NCI-H1694 treated with DMSO at 0.1 percent for 48 hours (cell line): ENCODE results near the gene ALDH3A2.
A peak's percentile ranks its signal among the peaks of the same experiment; 100 is the strongest.

ENCODE experiments used
- DNase-seq: peaks from one replicate; lab custom pipeline; 2025; lab: John Stamatoyannopoulos, UW

Gene ALDH3A2

DNA sequence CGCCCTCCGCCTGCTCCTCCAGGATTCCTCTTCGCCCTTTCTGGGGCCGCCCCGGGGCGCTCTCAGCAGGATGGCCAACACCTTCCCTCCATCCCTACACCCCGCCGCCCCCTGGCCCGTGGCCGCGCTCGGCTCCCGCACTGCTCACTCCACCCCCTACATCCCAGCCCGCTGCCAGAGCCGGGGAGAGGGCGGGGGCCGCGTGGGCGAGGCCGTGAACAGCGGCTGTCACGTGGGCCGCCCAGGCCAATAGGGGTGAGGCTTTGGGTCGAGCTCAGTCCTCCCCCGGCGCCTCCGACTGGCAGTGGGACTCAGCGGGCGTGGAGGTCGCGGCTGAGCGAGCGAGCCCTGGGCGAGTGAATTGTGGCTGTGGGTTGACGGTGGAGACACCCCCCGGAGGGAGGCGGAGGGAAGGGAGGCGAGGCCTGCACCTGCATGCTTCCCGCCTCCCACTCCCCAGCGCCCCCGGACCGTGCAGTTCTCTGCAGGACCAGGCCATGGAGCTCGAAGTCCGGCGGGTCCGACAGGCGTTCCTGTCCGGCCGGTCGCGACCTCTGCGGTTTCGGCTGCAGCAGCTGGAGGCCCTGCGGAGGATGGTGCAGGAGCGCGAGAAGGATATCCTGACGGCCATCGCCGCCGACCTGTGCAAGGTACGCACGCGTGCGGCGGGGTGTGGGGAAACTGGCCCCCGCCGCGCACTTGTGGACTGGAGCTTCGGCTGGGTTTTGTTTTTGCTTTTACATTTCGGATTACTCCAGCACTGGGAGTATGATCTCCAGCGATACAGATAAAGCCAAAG is at the start of gene ALDH3A2:
TSS of gene ALDH3A2 (plus strand) at position 277 of the 799 bp plus-strand sequence. CDS start at position 498, 221 bp downstream.
- peak; percentile 93 for DNase-seq

DNA sequence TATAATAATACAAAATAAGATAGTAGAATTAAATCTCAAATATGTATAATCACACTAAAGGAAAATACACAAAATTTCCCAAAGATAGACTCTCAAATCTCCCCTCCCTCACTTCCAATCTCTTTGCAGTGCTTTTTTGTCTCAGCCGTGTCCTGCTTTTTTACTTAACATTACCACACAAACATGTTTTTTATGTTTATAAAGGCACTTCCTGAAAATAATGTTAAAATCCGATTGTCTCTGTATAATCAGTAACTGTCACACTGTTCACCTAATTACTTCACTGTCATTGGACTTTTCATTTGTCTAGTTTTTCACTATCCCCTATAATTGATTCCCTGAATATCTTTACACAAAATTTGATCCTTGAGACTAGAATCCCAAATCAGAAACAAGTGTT is 38.2 kb upstream of the ALDH3A2 start:
- no peak for DNase-seq

DNA sequence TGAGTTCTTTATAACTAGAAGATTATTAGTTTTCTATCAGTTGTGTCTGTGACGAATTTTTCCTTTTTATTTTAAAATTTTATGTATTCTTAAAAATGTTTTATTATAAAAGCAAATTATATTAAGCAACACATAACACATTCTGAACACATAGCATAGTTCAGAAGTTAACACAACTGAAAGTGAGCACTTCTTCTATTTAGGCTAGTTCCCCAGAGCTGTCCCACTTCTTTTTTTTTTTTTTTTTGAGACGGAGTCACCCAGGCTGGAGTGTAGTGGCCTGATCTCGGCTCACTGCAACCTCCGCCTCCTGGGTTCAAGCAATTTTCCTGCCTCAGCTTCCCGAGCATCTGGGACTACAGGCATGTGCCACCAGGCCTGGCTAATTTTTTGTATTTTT is 37.7 kb upstream of the ALDH3A2 start:
- DNase-seq, result no peak

DNA sequence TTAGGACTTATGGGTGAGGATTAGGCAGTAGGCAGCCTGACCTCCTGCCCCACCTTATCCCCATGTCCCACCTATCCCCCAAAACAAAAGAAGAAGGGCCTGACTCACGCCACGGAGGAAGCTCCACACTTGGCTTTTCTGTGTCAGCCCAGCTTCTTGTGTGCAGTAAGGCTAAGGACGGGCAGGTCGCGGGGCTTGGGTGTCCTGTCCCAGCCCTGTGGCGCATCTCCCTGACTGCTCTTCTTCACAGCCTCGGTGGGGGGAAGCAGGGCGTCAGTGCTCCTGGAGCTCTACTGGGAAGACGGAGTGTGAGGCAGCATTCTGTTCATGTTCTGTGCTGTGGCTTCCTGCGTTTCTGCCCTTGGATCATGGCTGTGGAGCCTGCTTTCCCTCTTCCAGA is 34.6 kb upstream of the ALDH3A2 start:
- no peak for DNase-seq

DNA sequence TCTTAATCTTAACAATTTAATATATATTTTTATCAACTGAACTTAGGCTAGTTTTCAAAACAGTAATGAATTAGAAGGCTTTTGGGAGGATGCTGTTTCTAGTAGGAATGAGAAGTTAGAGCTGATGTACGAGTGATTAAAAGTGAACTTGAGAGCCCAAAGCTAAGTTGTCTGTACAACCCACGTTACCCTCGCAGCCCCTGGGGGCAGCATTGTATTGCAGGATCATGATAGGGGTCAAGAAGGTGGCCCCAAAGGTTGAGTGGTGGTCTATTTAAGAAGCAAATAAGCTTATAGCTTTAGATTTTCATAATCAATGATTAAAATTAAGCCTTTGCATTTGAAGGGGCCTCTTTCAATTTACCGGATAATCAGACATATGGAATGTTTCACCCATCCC is 33.7 kb upstream of the ALDH3A2 start:
- no peak for DNase-seq

DNA sequence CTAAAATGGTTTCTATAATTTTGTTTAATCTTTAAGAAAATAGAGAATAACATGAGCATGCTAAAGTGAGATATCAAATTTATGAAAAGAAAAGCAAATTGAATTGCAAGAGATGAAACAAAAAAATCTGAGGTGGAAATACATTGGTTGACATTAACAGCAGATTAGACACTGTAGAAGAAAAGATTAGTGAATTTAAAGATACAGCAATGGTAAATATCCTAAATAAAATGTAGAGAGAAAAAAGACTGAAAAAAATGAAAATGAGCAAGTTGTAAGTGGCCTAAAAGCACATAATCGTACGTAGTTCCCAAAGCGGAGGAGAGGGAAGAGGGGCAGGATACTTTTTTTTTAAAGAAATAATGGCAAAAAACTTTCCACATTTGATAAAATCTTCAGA is 30.5 kb upstream of the ALDH3A2 start:
- no peak for DNase-seq

DNA sequence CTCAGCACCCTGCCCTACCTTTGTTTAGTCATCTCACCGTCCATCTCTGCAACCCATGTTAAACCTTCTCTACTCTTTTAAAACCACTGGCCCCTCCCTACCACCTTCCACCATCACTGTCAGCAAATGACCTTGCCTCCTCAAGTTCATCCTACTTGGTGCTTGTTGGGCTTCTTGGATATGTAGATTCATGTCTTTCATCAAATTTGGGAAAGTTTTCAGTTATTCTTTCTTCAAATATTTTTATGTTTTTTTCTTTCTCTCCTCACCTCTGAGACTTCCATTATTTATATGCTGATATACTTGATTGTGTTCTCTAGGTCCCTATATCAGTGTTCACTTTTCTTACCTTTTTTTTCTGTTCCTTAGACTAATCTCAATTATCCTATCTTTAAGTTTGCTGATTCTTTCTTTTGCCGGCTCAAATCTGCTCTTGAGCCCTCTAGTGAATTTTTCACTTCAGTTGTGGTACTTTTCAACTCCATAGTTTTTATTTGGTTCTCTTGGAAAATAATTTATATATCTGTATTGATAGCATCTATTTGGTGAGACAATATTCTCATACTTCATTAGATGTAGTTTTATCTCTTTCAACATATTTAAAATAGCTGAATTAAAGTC is 28.7 kb upstream of the ALDH3A2 start:
- DNase-seq, result no peak

DNA sequence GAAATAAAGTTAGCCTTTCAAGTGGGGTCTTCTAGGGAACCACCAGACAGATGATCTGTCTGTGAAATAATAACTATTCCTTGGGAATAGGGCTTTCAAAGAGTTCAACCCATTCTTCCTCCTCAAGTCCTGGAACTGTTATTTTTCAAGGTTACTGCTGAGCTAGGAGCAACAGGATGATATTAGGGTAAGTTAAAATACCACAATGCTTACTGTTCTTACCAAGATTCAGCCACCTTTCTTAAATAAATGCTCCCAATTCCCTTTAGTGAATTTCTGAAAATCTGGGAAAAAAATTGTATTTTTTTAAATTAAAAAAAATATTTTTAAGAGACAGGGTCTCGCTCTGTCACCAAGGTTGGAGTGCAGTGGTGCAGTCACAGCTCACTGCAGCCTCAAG is 26.9 kb upstream of the ALDH3A2 start:
- DNase-seq, result no peak

DNA sequence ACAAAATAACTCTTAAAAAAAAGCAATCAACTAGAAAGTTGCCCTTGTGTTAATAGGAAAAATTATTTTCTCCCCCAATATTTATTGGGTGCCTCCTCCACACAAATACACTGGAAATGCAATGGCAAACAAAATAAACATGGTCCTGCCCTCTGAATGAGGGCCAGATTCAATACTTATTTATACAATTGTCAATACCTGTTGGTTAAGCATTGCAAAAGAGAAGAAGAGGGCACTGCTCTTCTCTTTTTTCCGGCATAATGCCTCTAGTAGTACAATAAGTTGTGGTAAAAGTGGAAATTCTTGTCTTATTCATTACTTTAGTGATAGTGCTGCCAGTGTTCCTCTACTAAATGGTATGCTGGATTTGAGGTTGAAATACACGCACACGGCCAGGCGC is 22.5 kb upstream of the ALDH3A2 start:
- no peak for DNase-seq

DNA sequence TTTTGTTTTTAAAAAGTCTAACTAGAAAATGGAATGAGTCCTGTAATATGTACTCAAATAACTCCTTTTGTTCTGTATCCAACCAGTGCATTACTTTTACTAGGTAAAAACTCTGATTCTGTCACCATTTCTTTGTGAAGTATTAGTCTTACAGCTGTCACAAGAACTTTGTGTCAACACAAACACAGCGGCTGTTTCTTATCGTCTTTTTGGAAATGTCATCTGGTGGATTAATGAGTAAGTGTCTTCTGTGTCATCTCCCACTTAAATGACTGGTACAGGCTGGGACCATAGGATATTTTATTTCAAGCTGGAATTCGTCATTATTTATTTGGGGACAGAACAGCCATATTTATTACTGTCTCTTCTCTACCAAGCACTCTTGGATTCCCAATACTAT is 19.1 kb upstream of the ALDH3A2 start:
- DNase-seq, result no peak

DNA sequence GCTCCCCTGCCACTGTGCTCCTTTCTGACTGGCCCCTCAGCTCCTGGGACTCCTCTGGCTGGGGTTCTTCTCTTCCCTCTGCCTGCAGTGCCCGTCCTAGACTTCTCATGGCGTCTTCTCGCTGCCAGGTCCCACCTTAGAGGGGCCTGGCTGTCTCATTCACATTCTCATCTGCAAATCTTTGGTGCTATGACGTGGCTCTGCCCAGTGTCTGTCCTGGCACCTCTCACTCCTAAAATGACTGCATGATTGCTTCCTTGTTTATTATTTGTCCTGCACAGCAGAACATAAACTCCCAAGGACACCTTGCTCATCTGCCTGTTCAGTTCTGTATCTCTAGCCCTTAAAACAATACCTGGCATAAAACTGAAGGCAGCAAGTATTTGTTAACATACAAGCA is 18.5 kb upstream of the ALDH3A2 start:
- no peak for DNase-seq

DNA sequence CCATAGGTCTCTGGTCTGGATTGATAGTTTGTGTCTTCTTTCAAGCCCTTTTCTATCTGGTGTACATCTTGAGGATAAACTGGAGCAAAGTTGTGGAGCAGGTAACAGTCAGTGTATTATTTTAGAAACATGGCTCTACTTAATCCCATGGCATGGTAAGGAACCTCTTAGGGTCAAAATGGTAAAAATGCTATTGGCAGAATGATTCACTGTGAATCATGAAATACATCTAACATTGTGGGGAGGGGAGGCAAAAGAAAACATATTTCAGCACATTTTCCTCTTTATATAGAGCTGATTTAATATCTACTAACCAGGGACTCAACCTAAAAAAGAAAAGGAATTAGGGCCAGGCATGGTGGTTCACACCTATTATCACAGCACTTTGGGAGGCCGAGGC is 17.9 kb upstream of the ALDH3A2 start:
- no peak for DNase-seq

DNA sequence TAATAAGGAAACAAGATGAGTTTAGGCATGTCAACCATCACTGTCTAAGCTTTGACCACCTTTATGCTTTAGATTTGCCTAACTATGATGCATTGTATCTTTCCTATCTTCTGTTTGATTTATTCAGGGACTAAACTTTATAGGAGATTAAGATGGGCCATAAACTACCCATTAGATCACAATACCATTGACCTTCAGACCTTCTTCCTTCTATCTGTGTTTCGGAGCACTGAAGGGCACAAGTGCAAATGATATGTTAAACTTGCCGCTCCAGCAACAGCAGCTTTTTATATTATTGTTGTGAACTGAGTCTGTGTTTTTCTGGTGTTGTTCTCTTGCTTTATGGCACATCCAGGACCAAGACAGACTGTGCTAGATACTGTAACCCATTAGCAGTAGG is 16.6 kb upstream of the ALDH3A2 start:
- no peak for DNase-seq

DNA sequence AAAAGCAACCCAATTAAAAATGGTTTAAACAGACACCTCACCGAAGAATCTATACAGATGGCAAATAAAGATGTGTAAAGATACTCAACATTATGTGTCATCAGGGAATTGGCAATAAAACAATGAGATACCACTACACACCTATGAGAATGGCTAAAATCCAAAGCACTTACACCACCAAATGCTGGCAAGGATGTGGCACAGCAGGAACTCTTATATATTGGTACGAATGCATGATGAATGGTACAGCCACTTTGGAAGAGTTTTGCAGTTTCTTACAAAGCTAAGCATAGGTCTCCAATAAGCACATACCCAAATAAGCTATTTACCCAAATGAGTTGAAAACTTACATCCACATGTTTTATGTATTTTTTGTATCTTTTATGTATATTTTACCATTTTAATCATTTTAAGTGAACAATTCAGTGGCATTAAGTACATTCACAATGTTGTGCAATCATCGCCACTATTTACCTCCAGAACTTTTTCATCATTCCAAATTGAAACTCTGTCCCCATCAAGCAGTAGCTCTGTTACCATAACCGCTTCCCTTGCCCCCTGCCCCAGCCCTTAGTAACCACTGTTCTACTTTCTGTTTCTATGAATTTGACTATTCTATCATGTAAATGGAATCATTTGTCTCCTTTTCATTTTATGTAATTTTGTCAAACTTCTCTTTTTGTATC is 6.7 kb upstream of the ALDH3A2 start:
- DNase-seq, result no peak

DNA sequence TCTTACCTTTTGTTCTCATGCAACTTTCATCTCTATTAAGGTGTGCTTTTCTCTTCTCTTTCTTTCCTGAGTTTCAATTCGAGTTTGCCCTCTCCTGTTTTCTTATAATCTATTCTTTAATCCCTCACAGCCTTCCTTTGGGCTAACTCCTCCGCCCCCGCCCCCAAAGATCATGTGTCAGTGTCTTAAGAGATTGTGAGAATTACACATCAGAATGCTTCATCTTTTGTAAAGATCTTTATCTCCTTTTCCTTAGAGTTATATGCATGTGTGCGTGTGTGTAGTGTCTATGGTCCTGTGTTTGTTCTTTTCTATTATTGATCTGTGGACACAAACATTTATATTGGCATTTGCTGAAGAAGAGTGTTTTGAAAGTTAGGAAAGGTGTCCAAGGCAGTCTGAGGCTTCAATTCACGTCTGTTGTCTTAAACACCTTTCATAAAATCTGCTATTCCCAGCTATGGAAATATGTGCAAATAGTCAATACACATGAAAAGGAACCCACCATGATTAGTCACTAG is 6.1 kb upstream of the ALDH3A2 start:
- DNase-seq, result no peak

DNA sequence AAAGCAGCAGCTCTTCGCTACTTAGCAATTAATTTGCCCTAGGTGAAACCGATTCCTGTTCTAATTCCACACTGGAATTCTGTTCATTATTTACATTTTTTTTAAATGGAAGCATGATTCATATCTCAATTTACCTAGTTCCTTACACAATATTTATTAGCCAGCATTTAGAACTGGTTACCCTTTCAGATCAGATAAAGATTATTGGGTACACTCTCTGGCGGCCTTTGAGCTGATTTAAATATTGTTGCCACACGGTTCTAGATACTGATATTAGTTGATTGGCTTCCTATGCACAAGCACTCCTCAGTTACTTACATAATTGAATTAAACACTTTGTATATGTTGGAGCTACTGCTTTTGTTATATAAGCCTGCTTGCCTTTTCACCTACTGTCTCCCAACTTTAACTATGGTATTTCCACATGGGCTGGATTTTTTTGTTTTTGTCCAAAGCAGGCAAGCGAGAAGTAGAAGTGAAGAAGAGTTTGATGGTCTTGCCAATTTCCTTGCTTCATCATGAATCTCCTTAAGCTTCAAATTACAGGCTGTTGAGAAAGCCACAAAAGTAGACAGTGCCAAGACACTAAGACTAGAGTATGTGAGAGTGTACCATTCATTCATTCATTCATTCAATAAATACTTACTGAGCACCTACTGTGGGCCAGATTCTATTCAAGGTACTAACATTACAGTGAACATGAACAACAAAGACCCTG is 3.9 kb upstream of the ALDH3A2 start:
- no peak for DNase-seq

DNA sequence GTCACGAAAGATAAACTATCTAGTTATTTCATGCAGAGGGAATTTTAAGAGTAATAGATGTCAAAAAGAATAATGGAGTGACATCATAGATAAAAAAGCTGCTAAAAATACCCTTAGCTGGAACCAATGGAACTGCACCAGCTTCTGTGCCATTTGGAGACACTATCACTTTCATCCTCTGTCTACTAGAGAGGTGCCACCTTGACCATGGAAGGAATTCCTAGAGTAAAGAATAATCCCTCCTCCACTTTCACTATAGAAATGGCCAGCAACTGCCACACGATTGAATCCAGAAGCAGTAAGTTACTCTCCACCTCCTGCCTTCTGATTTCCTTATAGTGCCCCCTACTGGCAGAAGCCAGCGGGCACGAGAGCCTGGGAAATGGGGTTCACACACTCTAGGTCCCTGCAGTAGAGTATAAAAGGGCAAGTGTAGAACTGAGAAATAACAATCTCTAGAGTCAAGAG is 2.8 kb upstream of the ALDH3A2 start:
- DNase-seq, result peak; percentile 38

DNA sequence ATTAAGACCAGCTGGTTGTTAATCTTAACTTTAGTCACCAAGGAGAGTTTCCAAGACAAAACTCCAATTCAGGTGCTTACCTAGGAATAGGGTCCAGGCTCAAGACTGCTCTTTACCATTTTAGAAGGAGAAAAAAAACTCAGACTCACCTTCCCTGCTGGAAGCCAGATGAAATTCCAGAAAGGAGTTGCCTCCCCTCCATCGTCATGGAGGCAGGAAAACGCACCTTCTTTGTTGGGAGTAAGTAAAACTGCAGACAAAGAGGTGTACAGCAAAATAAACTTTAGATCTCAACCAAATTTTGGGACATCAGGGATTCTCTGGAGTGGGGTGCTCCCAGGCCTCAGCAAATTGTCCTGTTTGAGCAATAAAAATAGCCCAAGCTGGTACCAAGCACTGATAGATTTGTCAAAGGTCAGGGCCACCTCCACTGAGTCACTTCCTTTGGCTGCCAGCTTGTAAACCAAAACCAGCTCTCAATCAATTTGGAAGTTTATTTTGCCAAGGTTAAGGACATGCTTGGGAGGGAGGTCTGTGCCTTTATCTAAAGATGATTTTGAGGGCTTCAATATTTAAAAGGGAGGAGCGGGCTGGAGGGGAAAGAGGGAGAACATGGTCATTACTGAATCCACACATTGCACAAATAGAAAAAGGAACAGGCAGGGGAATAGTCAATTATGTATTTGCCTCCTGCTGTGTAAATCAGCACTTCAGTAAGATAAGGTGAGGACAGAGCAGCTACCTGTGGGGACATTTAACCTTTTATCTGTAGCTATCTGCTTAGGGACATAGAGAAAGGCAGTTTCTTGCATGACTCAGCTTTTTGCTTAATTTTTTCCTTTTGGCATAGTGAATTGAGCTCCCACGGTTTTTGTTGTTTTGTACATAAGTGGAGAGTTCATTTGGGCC is 1.5 kb upstream of the ALDH3A2 start:
- DNase-seq, result no peak

DNA sequence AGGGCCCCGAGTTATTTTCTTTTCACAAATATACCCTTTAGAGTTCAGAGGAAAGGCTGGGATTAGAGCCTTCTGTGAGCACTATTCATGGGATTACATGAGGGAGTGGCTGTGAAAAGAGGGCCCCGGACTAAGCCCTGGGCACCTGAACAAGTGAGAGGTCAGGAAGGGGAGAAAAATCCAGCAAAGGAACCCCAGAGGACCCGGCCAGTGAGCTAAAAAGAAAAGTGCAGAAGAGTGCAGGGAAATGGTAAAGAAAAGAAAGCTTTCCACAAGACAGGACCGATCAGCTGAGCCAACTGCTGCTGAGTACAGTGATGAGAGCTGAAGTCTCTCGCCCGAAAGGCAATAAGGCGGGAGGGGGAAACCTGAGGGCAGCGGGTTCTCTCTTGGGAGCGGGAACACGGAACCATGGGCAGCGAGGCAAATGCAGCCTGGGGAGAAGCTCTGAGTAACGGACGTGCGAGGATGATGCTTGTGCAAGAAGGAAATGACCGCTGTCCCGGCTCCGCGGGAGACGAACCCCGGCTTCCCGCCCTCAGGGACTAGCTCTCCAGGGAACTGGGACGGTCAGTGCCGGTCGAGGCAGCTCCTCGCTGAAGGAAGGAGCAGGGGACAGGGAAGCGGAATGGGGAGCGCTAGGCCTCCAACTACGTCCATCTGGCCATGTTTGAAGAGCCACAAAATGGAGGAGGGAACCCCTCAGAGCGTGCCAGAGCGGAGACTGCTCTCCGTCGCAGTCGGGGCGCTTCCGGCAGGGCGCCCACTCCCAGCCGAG is 665 bp upstream of the ALDH3A2 start:
- peak; percentile 72 for DNase-seq

DNA sequence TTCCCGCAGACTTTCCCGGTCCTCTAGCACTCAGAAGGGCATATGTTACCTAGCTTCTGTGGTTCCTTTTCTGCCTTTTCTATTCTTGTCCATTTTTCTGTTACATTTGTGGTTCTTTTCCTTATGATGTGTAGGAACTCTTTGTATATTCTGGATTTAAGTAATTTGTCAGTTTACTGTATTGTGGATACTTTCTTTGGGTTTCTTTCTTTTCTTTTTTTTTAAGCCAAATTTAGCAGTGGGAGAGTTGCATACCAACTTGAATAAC is 657 bp downstream of the ALDH3A2 start:
- DNase-seq, result no peak

DNA sequence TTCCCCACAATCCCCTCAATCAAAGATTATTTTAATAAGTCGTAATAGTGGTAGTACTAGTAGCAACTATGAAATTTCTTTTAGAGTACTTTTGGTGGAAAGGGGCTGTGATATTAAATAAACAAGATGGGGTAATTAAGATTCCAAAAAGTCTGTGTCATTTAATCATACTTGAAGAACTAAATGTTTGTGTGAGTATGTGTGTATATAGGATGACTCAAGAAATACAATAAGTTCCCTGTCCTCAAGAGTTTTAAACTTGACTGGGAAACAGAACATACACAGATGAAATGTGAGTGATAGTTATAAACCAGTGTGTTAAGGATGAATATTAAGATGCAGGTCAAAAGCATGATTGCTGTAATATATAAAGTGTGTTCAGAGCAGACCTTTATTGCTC is 2.3 kb downstream of the ALDH3A2 start:
- DNase-seq, result no peak
